D341Med (cell line): ENCODE data around the gene BCAT1.
"Not testable (repeated sequence)": the region's sequence is repeated elsewhere in the genome, so short reads cannot be mapped to it uniquely, and the experiment has no call there.

Source experiments
- DNase-seq: peaks from one replicate; pipeline ENCODE4 v3.0.0; 2012; ENCODE audit warnings: low spot score

The BCAT1 gene

GRCh38 chr12:24960222-24960855, 11.4 kb upstream of the BCAT1 start:
- peak; percentile 61 for DNase-seq

GRCh38 chr12:24956351-24956750, 7.5 kb upstream of the BCAT1 start:
- not testable (repeated sequence) for DNase-seq

- DNase-seq: no peak
Measured at GRCh38 chr12:24955853-24956252, 7.0 kb upstream of the BCAT1 start.

GRCh38 chr12:24955389-24955788, 6.5 kb upstream of the BCAT1 start:
- no peak for DNase-seq

- DNase-seq: peak; percentile 80
Measured at GRCh38 chr12:24954261-24954660, 5.4 kb upstream of the BCAT1 start.

- DNase-seq: no peak
Measured at GRCh38 chr12:24952389-24952788, 3.5 kb upstream of the BCAT1 start.

- no peak for DNase-seq
Measured at GRCh38 chr12:24950231-24950834, 1.4 kb upstream of the BCAT1 start.

GRCh38 chr12:24948420-24948756, 513 bp downstream of the BCAT1 start:
- DNase-seq: peak; percentile 52

GRCh38 chr12:24947541-24948419, 1.1 kb downstream of the BCAT1 start:
- DNase-seq: no peak

- no peak for DNase-seq
Measured at GRCh38 chr12:24945845-24946244, 3.1 kb downstream of the BCAT1 start.

GRCh38 chr12:24945039-24945438, 3.9 kb downstream of the BCAT1 start:
- DNase-seq: no peak

GRCh38 chr12:24944601-24944975, 4.3 kb downstream of the BCAT1 start:
- DNase-seq: no peak

- no peak for DNase-seq
Measured at GRCh38 chr12:24943947-24944600, 4.8 kb downstream of the BCAT1 start.

GRCh38 chr12:24940157-24940556, 8.7 kb downstream of the BCAT1 start:
- DNase-seq: no peak

GRCh38 chr12:24939551-24939950, 9.3 kb downstream of the BCAT1 start:
- DNase-seq: not testable (repeated sequence)

- no peak for DNase-seq
Measured at GRCh38 chr12:24938341-24938740, 10.6 kb downstream of the BCAT1 start.

GRCh38 chr12:24937553-24938244, 11.2 kb downstream of the BCAT1 start:
- no peak for DNase-seq

GRCh38 chr12:24933694-24934407, 15.1 kb downstream of the BCAT1 start:
- no peak for DNase-seq

- DNase-seq: no peak
Measured at GRCh38 chr12:24931666-24932405, 17.1 kb downstream of the BCAT1 start.

GRCh38 chr12:24929953-24930352, 18.9 kb downstream of the BCAT1 start:
- no peak for DNase-seq
